IPS-18a (cell line): ENCODE data around the gene USP28.

Experiments used
- H3K27ac ChIP-seq: one replicate; pipeline ENCODE4 v1.5.1; 2013; ENCODE audit warnings: low read length
- H3K27me3 ChIP-seq: one replicate; pipeline ENCODE4 v1.6.1; 2013; ENCODE audit warnings: mild to moderate bottlenecking, low read length; ENCODE audit not compliant: control insufficient read depth, insufficient read depth
- H3K36me3 ChIP-seq: one replicate; pipeline ENCODE4 v1.6.1; 2013; ENCODE audit warnings: low read depth, low read length; ENCODE audit not compliant: control insufficient read depth
- H3K4me1 ChIP-seq: one replicate; pipeline ENCODE4 v1.6.1; 2013; ENCODE audit warnings: low read depth, low read length; ENCODE audit not compliant: control insufficient read depth
- H3K4me3 ChIP-seq: one replicate; pipeline ENCODE4 v1.5.1; 2013; ENCODE audit warnings: low read length
- H3K9ac ChIP-seq: one replicate; pipeline ENCODE4 v1.6.1; 2013; ENCODE audit warnings: mild to moderate bottlenecking, low read length, moderate library complexity
- H3K9me3 ChIP-seq: one replicate; pipeline ENCODE4 v1.6.1; 2013; ENCODE audit warnings: low read depth, low read length; ENCODE audit not compliant: control insufficient read depth

Gene USP28

GRCh38 chr11:113828191-113828590 is 47.2 kb downstream of the USP28 start:
- no peak overlapping the region for H3K4me3 ChIP-seq
- H3K9ac ChIP-seq: no peak overlapping the region
- H3K4me1 ChIP-seq: no peaks in the 10 kb centered on the region
- no peaks in the 10 kb centered on the region for H3K9me3 ChIP-seq
- H3K27ac ChIP-seq: no peak overlapping the region
- peaks cover 82% of the 10 kb centered on the region for H3K36me3 ChIP-seq
- H3K27me3 ChIP-seq: no peaks in the 10 kb centered on the region

GRCh38 chr11:113827477-113827876 is 47.9 kb downstream of the USP28 start:
- H3K9me3 ChIP-seq: no peaks in the 10 kb centered on the region
- H3K27me3 ChIP-seq: no peaks in the 10 kb centered on the region
- H3K27ac ChIP-seq: no peak overlapping the region
- peaks cover 84% of the 10 kb centered on the region for H3K36me3 ChIP-seq
- H3K4me1 ChIP-seq: no peaks in the 10 kb centered on the region
- H3K4me3 ChIP-seq: no peak overlapping the region
- no peak overlapping the region for H3K9ac ChIP-seq

- peaks cover 65% of the 10 kb centered on the region for H3K36me3 ChIP-seq
- H3K9ac ChIP-seq: no peak overlapping the region
- peaks cover 3% of the 10 kb centered on the region for H3K4me1 ChIP-seq
- no peak overlapping the region for H3K27ac ChIP-seq
- H3K27me3 ChIP-seq: no peaks in the 10 kb centered on the region
- H3K9me3 ChIP-seq: no peaks in the 10 kb centered on the region
- no peak overlapping the region for H3K4me3 ChIP-seq
Observed at GRCh38 chr11:113818426-113818825, 56.9 kb downstream of the USP28 start.

- H3K36me3 ChIP-seq: peaks cover 65% of the 10 kb centered on the region
Observed at GRCh38 chr11:113817626-113818025, 57.7 kb downstream of the USP28 start.

GRCh38 chr11:113817162-113817561 is 58.2 kb downstream of the USP28 start:
- H3K36me3 ChIP-seq: peaks cover 65% of the 10 kb centered on the region
- H3K9me3 ChIP-seq: no peaks in the 10 kb centered on the region
- H3K4me1 ChIP-seq: peaks cover 3% of the 10 kb centered on the region
- no peaks in the 10 kb centered on the region for H3K27me3 ChIP-seq
- no peak overlapping the region for H3K9ac ChIP-seq
- no peak overlapping the region for H3K4me3 ChIP-seq
- no peak overlapping the region for H3K27ac ChIP-seq

More at GRCh38 chr11:113817626-113818025, 57.7 kb downstream of the USP28 start:
- Histone ChIP-seq H3K27me3 (no peaks in the 10 kb centered on the region), H3K4me1 (peaks cover 3% of the 10 kb centered on the region), H3K9me3 (no peaks in the 10 kb centered on the region), H3K9ac (no peak overlapping the region), H3K27ac (no peak overlapping the region), H3K4me3 (no peak overlapping the region)

- Histone ChIP-seq H3K27ac (no peak overlapping the region), H3K9me3 (no peaks in the 10 kb centered on the region), H3K9ac (no peak overlapping the region), H3K27me3 (no peaks in the 10 kb centered on the region), H3K4me3 (no peak overlapping the region), H3K4me1 (peaks cover 3% of the 10 kb centered on the region), H3K36me3 (peaks cover 58% of the 10 kb centered on the region)
Observed at GRCh38 chr11:113814181-113814580, 61.2 kb downstream of the USP28 start.

GRCh38 chr11:113808931-113809330 is 66.4 kb downstream of the USP28 start:
- no peaks in the 10 kb centered on the region for H3K4me1 ChIP-seq
- peaks cover 70% of the 10 kb centered on the region for H3K36me3 ChIP-seq

GRCh38 chr11:113806406-113806805 is 69.0 kb downstream of the USP28 start:
- H3K9me3 ChIP-seq: no peaks in the 10 kb centered on the region
- H3K4me1 ChIP-seq: no peaks in the 10 kb centered on the region
- H3K27ac ChIP-seq: no peak overlapping the region
- no peaks in the 10 kb centered on the region for H3K27me3 ChIP-seq
- peaks cover 78% of the 10 kb centered on the region for H3K36me3 ChIP-seq
- no peak overlapping the region for H3K4me3 ChIP-seq
- no peak overlapping the region for H3K9ac ChIP-seq

More at GRCh38 chr11:113808931-113809330, 66.4 kb downstream of the USP28 start:
- H3K9me3 ChIP-seq: no peaks in the 10 kb centered on the region
- no peaks in the 10 kb centered on the region for H3K27me3 ChIP-seq
- no peak overlapping the region for H3K4me3 ChIP-seq
- no peak overlapping the region for H3K27ac ChIP-seq
- no peak overlapping the region for H3K9ac ChIP-seq

GRCh38 chr11:113805640-113806039 is 69.7 kb downstream of the USP28 start:
- no peaks in the 10 kb centered on the region for H3K9me3 ChIP-seq
- H3K4me3 ChIP-seq: no peak overlapping the region
- no peaks in the 10 kb centered on the region for H3K4me1 ChIP-seq
- no peak overlapping the region for H3K9ac ChIP-seq
- H3K36me3 ChIP-seq: peaks cover 79% of the 10 kb centered on the region
- H3K27me3 ChIP-seq: no peaks in the 10 kb centered on the region
- H3K27ac ChIP-seq: no peak overlapping the region

- H3K9ac ChIP-seq: no peak overlapping the region
- H3K27me3 ChIP-seq: no peaks in the 10 kb centered on the region
- peaks cover 74% of the 10 kb centered on the region for H3K36me3 ChIP-seq
- no peaks in the 10 kb centered on the region for H3K9me3 ChIP-seq
- H3K4me3 ChIP-seq: no peak overlapping the region
- no peaks in the 10 kb centered on the region for H3K4me1 ChIP-seq
- H3K27ac ChIP-seq: no peak overlapping the region
Observed at GRCh38 chr11:113802621-113803020, 72.8 kb downstream of the USP28 start.

- Histone ChIP-seq H3K9ac (no peak overlapping the region), H3K4me3 (no peak overlapping the region), H3K27me3 (no peaks in the 10 kb centered on the region), H3K27ac (no peak overlapping the region), H3K36me3 (peaks cover 31% of the 10 kb centered on the region), H3K9me3 (no peaks in the 10 kb centered on the region), H3K4me1 (no peaks in the 10 kb centered on the region)
Observed at GRCh38 chr11:113796663-113797259, 78.6 kb downstream of the USP28 start.

- Histone ChIP-seq H3K9ac (no peak overlapping the region), H3K9me3 (no peaks in the 10 kb centered on the region), H3K27ac (no peak overlapping the region), H3K36me3 (no peaks in the 10 kb centered on the region), H3K4me3 (no peak overlapping the region), H3K4me1 (no peaks in the 10 kb centered on the region), H3K27me3 (no peaks in the 10 kb centered on the region)
Observed at GRCh38 chr11:113789675-113790320, 85.6 kb downstream of the USP28 start.
